NB4 (cell line): ENCODE data around the gene GPX4.
"Not testable (repeated sequence)": the region's sequence is repeated elsewhere in the genome, so short reads cannot be mapped to it uniquely, and the experiment has no call there.

Experiments
- DNase-seq: peaks from one replicate; pipeline ENCODE4 v3.0.0; 2010; ENCODE audit warnings: low read depth
- H3K4me3 ChIP-seq: one replicate; pipeline ENCODE4 v1.5.1; 2011; ENCODE audit warnings: mild to moderate bottlenecking, low read depth, low read length, moderate library complexity
- MYC ChIP-seq: IDR thresholded peaks from 2 replicates; pipeline ENCODE4 v1.6.1; 2011; ENCODE audit warnings: low read depth, low read length
- POLR2A ChIP-seq: IDR thresholded peaks from 2 replicates; pipeline ENCODE4 v1.6.1; 2011; ENCODE audit warnings: mild to moderate bottlenecking; ENCODE audit not compliant: insufficient read length; ENCODE audit errors: extremely low read depth
- TF ChIP-seq, protein P1 (sequence below): IDR thresholded peaks from one replicate; pipeline ENCODE4 v1.5.1; 2012; ENCODE audit warnings: low read depth, low read length
- TF ChIP-seq, protein P2 (sequence below): IDR thresholded peaks from 2 replicates; pipeline ENCODE4 v1.6.1; 2011; ENCODE audit warnings: low read depth, low read length

Gene GPX4

DNA sequence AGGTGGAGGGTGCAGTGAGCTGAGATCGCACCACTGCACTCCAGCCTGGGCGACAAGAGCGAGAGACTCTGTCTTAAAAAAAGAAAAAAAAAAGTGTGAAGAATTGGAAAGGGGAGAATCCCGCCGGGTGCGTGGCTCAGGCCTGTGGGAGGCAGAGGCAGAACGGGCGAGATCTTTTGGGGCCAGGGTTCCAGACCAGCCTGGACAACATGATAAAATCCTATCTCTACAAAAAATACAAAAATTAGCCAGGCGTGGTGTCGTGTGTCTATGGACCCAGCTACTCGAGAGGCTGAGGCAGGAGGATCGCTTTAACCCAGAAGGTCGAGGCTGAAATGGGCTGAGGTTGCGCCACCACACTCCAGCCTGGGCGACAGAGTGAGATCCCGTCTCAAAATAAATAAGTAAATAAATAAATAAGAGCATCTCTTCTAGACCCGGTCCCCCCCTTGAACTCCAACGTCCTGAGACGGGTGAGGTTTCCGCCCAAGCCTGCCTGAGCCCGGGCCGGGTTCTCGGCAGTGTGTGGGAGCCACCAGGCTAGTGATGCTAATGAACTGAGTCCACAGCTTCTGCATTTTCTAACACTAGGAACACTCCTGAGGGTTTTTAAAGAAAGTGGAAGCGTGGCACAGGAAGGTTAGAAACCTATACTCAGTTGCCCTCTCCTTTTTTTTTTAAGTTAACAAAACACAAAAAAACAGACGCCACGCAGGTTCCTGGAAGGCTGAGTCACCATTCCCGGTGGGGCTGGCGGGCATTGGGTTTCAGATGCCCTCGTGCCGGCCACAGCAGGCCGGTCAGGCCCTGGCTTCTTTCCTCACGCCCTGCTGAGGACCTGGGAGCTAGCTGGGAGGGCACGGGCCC lies 22.0 kb downstream of the GPX4 start:
- no peak for TF ChIP-seq POLR2A
- TF ChIP-seq, protein P1, sequence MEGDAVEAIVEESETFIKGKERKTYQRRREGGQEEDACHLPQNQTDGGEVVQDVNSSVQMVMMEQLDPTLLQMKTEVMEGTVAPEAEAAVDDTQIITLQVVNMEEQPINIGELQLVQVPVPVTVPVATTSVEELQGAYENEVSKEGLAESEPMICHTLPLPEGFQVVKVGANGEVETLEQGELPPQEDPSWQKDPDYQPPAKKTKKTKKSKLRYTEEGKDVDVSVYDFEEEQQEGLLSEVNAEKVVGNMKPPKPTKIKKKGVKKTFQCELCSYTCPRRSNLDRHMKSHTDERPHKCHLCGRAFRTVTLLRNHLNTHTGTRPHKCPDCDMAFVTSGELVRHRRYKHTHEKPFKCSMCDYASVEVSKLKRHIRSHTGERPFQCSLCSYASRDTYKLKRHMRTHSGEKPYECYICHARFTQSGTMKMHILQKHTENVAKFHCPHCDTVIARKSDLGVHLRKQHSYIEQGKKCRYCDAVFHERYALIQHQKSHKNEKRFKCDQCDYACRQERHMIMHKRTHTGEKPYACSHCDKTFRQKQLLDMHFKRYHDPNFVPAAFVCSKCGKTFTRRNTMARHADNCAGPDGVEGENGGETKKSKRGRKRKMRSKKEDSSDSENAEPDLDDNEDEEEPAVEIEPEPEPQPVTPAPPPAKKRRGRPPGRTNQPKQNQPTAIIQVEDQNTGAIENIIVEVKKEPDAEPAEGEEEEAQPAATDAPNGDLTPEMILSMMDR: no peak
- TF ChIP-seq, protein P2, sequence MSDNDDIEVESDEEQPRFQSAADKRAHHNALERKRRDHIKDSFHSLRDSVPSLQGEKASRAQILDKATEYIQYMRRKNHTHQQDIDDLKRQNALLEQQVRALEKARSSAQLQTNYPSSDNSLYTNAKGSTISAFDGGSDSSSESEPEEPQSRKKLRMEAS: no peak
- TF ChIP-seq MYC: no peak
- H3K4me3 ChIP-seq: no peak overlapping the region
- DNase-seq: no peak

DNA sequence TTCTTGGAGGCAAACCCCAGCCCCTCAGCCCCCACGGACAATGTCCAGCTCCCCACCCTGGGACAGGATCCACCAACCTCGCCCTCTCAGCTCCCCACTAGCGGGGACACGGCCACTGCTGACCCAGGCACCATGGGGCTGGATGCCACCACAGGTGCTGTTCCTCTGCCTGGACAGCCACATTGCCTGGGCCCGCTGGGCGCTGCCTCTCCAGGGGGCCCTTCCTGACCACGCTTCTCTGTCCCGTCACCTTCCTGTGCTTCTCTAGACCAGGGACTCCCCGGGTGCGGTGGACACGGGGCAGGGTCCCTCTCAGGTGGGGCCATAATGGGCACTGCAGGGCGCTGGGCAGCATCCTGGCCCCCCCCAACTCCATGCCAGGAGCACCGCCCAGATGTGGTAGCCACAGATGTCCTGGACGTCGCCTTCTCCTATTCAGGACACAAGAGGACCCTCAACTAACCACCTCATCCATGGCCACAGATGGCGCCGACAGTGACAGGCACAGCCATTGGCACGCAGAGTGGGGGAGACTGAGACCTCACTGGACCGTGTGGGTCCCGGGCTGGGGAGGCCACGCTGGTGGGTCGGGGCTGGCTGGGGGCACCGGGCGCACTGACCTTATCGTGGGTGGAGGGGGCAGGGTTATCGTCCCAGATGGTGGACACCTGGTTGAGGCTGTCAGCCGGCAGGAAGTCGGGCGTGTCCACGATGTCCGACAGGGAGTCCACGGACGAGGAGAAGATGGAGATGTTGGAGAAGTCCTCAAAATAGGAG lies 23.4 kb downstream of the GPX4 start:
- no peak overlapping the region for H3K4me3 ChIP-seq
- DNase-seq: no peak
- TF ChIP-seq MYC (no peak), POLR2A (no peak)
- TF ChIP-seq, protein P1: no peak
- TF ChIP-seq, protein P2: no peak

DNA sequence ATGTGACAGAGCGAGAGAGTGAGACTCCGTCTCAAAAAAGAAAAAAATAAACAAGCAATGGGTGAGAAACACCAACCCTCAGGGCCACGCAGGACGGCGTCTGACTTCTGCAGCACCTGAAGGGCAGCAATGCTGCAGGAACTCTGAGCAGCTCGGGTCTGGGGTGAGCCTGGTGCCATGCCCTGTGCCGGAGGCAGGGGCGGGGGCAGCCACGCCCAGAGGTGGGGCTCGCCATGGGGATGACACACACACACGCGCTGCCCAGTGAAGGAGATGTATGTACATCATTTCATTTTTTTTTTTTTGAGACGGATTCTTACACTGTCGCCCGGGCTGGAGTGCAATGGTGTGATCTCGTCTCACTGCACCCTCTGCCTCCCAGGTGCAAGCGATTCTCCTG lies 24.3 kb downstream of the GPX4 start:
- TF ChIP-seq, protein P2: no peak
- TF ChIP-seq, protein P1: no peak
- no peak for TF ChIP-seq MYC
- no peak for TF ChIP-seq POLR2A
- DNase-seq: no peak
- H3K4me3 ChIP-seq: no peak overlapping the region

DNA sequence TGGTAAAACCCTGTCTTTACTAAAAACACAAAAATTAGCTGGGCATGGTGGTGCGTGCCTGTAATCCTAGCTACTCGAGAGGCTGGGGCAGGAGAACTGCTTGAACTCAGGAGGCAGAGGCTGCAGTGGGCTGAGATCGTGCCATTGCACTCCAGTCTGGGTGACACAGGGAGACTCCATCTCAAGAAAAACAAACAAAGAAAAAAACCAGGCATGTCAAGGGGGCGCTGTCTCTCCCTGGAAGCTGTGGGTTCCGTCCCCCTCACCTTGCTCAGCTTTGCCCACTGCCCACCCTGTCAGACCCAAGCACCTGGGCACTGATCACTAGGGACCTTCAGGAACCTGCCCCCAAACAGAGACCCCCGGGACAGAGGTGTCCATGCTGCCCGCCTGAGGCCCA lies 25.3 kb downstream of the GPX4 start:
- not testable (repeated sequence) for DNase-seq, H3K4me3 ChIP-seq

DNA sequence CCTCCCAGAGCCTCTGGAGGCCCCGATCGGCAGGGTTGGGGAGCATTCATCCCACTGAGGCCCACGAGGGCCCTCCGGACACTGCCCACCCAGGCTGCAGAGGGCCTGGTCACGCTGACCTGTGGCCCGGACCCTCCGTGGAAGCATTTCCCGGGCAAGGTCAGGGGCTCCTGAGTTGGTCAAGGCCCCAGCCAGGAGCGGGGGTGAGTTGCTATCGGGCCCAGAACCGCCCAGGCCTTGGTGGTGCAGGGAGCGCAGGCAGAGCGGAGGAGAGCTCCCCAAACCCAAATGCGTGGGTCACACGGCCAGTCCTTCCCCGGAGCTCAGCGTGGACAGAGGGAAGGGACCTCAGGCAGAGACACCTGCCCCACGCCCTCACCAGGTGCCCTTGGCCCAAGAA lies 25.7 kb downstream of the GPX4 start:
- no peak overlapping the region for H3K4me3 ChIP-seq

More for the DNA sequence above, 25.7 kb downstream of the GPX4 start:
- TF ChIP-seq POLR2A (no peak), MYC (no peak)
- TF ChIP-seq, protein P1: no peak
- TF ChIP-seq, protein P2: no peak
- DNase-seq: no peak
